ENCODE results near the gene WDR81.

Gene WDR81

DNA sequence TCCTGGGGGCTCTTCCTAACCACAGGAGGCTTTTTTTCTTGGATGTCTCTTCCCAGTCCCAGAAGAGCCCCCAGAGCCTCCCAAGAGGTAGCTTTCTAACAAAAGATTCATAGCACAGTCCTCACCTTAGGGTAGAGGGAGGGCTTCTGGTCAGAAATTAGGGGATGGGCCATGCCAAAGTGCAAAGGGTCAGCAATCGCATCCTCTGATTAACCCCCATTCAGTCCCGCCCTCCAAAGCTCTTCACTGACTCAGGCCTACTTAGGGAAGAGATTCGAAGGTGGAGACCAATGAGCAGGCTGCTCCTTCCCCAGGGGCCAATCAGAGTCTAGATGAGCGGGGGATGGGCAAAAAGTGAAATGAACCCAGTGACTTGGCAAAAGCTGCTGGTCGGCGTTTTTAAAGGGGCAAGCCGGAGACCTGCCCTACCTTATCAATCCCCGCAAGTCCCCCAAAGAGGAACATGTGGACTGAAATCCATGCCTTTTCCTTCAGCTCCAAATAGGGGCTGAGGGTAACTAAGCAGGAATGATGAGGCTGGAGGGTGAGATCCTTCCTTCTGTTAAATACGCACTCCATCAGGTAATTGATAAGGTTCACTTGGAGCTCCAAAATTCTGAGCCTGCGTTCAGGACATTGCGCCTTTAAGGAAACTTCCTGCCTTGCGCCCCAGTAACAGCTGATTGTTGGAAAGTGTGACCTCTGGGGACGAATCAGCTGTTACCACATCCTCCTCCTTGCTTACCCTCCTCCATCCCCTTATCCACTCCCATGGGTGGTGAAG is 7.4 kb upstream of the WDR81 start (continued):
- no peak for TF ChIP-seq ZNF580 (tag by site-specific recombination; IDR thresholded peaks at IDR 0.05)
- no peak for TF ChIP-seq ELK4 (IDR thresholded peaks at IDR 0.05; ENCODE audit: borderline replicate concordance, low read depth, low read length)
- TF ChIP-seq ZNF174 (tag by site-specific recombination; IDR thresholded peaks at IDR 0.05) = no peak
- no peak for TF ChIP-seq ZEB2 (tag by site-specific recombination; IDR thresholded peaks at IDR 0.05)
- TF ChIP-seq, protein P1, sequence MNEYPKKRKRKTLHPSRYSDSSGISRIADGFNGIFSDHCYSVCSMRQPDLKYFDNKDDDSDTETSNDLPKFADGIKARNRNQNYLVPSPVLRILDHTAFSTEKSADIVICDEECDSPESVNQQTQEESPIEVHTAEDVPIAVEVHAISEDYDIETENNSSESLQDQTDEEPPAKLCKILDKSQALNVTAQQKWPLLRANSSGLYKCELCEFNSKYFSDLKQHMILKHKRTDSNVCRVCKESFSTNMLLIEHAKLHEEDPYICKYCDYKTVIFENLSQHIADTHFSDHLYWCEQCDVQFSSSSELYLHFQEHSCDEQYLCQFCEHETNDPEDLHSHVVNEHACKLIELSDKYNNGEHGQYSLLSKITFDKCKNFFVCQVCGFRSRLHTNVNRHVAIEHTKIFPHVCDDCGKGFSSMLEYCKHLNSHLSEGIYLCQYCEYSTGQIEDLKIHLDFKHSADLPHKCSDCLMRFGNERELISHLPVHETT (tag by site-specific recombination; IDR thresholded peaks at IDR 0.05) = no peak
- no peak for TF ChIP-seq ZNF121 (tag by site-specific recombination; IDR thresholded peaks at IDR 0.05)
- peak; percentile 33 for TF ChIP-seq SP7 (tag by site-specific recombination; IDR thresholded peaks at IDR 0.05)
- no peak for TF ChIP-seq ZNF391 (tag by site-specific recombination; IDR thresholded peaks at IDR 0.05; ENCODE audit: borderline replicate concordance, low read depth)
- TF ChIP-seq ZNF138 (tag by site-specific recombination; IDR thresholded peaks at IDR 0.05; ENCODE audit: borderline replicate concordance) = no peak
- no peak for TF ChIP-seq ZNF112 (tag by site-specific recombination; IDR thresholded peaks at IDR 0.05)
- TF ChIP-seq MZF1 (tag by site-specific recombination; IDR thresholded peaks at IDR 0.05; ENCODE audit: borderline replicate concordance) = 0 out of 2 replicates have a peak, but pooled peaks have one; percentile 41
- no peak for TF ChIP-seq MYNN (tag by site-specific recombination; IDR thresholded peaks at IDR 0.05; ENCODE audit: borderline replicate concordance)
- peak; percentile 13; the same call in 1 of the 2 replicates for TF ChIP-seq BCL11B (tag by site-specific recombination; IDR thresholded peaks at IDR 0.05; ENCODE audit: low read depth)
- TF ChIP-seq PRDM1 (tag by site-specific recombination; IDR thresholded peaks at IDR 0.05) = peak; percentile 68; the same call in 1 of the 2 replicates
- TF ChIP-seq YY2 (tag by site-specific recombination; IDR thresholded peaks at IDR 0.05) = no peak
- TF ChIP-seq ZNF830 (tag by site-specific recombination; IDR thresholded peaks at IDR 0.05; ENCODE audit: low read depth) = no peak
- no peak for TF ChIP-seq ZNF624 (tag by site-specific recombination; IDR thresholded peaks at IDR 0.05)
- TF ChIP-seq, protein P2, sequence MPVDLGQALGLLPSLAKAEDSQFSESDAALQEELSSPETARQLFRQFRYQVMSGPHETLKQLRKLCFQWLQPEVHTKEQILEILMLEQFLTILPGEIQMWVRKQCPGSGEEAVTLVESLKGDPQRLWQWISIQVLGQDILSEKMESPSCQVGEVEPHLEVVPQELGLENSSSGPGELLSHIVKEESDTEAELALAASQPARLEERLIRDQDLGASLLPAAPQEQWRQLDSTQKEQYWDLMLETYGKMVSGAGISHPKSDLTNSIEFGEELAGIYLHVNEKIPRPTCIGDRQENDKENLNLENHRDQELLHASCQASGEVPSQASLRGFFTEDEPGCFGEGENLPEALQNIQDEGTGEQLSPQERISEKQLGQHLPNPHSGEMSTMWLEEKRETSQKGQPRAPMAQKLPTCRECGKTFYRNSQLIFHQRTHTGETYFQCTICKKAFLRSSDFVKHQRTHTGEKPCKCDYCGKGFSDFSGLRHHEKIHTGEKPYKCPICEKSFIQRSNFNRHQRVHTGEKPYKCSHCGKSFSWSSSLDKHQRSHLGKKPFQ (tag by site-specific recombination; IDR thresholded peaks at IDR 0.05) = no peak
- TF ChIP-seq, protein P3, sequence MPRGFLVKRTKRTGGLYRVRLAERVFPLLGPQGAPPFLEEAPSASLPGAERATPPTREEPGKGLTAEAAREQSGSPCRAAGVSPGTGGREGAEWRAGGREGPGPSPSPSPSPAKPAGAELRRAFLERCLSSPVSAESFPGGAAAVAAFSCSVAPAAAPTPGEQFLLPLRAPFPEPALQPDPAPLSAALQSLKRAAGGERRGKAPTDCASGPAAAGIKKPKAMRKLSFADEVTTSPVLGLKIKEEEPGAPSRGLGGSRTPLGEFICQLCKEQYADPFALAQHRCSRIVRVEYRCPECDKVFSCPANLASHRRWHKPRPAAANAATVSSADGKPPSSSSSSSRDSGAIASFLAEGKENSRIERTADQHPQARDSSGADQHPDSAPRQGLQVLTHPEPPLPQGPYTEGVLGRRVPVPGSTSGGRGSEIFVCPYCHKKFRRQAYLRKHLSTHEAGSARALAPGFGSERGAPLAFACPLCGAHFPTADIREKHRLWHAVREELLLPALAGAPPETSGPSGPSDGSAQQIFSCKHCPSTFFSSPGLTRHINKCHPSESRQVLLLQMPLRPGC (tag by site-specific recombination; IDR thresholded peaks at IDR 0.05) = peak; percentile 6; the same call in 1 of the 2 replicates
- TF ChIP-seq ZBTB21 (tag by site-specific recombination; IDR thresholded peaks at IDR 0.05) = no peak
- no peak for TF ChIP-seq ZNF544 (tag by site-specific recombination; IDR thresholded peaks at IDR 0.05)
- TF ChIP-seq ZNF24 (tag by site-specific recombination; IDR thresholded peaks at IDR 0.05) = no peak
- TF ChIP-seq OSR2 (tag by site-specific recombination; IDR thresholded peaks at IDR 0.05) = no peak
- no peak for TF ChIP-seq GLIS1 (tag by site-specific recombination; IDR thresholded peaks at IDR 0.05)
- TF ChIP-seq GFI1B (tag by site-specific recombination; IDR thresholded peaks at IDR 0.05) = no peak

All from HEK293 (cell line).